Stimulated activated CD8-positive, alpha-beta memory T cell treated with anti-CD3 and anti-CD28 coated beads, Interleukin-12 subunit alpha, Interleukin-12 subunit beta, amount 100 ng/mL, for 4 hours (primary cell): ENCODE measurements around the gene HTR2C.
"Not testable (repeated sequence)": the region's sequence is repeated elsewhere in the genome, so short reads cannot be mapped to it uniquely, and the experiment has no call there.

Experiments used
- DNase-seq: peaks from one replicate; pipeline ENCODE4 v3.0.0-alpha.2; 2020; ENCODE audit warnings: low read depth

Gene HTR2C

GRCh38 chrX:114712466-114712865 lies 128.6 kb downstream of the HTR2C start:
- DNase-seq = no peak

DNA sequence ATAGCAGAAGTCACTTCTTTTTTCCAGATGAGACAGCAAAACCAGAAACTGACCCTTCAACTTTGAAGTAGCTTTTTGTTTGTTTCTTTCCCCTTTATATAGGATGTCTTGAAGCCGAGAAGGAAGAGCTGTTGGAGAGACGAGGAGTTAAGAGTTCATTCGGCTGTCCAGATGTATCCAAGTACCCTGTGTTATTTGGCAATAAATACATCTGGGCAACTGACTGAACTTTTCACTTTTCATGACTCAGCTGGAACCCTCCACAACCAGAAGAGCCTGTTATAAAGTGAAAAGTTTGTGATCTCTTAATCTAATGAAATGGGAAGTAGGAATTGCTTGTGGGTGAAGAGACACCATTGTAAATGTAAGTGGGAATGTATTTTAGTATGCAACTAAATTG lies 131.2 kb downstream of the HTR2C start:
- no peak for DNase-seq

GRCh38 chrX:114717921-114718320 lies 134.0 kb downstream of the HTR2C start:
- no peak for DNase-seq

- no peak for DNase-seq
Measured at GRCh38 chrX:114766541-114766940, 182.7 kb downstream of the HTR2C start.

DNA sequence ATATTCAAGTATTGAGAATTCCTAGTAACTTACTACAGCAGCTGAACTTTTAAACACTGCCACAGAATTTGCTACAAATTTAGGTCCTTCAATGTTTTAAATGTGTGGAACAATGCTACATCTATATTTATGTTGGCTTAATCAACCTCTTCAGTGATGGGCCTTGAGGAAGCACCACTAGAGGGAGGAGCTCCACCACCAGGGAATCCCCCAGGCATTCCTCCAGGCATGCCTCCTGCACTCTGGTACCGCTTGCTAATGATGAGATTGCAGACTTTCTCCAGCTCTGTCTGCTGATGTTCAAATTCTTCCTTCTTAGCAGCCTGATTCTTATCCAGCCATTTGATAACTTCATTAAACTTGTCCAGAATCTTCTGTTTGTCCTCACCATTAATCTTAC lies 190.8 kb downstream of the HTR2C start:
- no peak for DNase-seq

GRCh38 chrX:114782925-114783324 lies 199.0 kb downstream of the HTR2C start:
- DNase-seq = no peak

GRCh38 chrX:114787061-114787460 lies 203.2 kb downstream of the HTR2C start:
- DNase-seq = no peak

GRCh38 chrX:114797494-114797893 lies 213.6 kb downstream of the HTR2C start:
- no peak for DNase-seq

DNA sequence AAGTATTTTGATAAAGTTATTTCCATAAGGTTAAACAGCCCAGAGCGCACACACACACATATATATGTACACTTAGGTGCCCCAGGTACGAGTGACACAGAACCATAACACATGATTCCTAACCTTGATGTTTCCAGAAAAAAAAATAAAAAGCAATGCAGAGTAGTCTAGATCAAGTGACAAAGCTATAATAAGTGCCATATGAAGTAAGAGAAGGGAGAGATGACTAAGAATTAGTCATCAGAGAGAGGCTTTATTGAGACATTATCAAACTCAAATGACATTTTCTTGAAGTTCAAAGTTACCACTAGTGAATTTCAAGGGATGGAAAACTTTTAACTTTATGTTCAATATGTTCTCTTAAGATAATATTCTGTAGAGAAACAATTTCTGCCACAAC lies 215.0 kb downstream of the HTR2C start:
- DNase-seq = no peak

- DNase-seq = no peak
Measured at GRCh38 chrX:114800719-114801118, 216.8 kb downstream of the HTR2C start.

DNA sequence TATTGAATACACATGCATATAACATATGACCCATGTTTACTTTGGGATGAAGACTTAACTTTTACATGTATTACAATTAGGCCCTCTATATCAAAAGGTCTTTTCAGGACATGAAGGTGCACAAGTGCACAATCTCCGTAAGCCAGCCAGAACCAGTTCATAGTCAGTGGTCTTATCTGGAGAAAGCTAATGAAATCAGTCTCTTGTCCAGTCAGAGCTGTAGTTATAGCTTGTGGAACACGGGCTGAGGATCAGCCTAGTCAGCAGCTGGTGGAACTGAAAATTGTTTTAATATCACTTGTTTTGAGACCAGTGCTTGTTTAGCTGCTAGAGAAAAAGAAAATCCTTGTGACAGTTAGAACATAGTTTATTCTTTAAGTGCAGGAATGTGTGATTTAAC lies 235.6 kb downstream of the HTR2C start:
- no peak for DNase-seq

GRCh38 chrX:114841051-114841450 lies 257.2 kb downstream of the HTR2C start:
- no peak for DNase-seq

DNA sequence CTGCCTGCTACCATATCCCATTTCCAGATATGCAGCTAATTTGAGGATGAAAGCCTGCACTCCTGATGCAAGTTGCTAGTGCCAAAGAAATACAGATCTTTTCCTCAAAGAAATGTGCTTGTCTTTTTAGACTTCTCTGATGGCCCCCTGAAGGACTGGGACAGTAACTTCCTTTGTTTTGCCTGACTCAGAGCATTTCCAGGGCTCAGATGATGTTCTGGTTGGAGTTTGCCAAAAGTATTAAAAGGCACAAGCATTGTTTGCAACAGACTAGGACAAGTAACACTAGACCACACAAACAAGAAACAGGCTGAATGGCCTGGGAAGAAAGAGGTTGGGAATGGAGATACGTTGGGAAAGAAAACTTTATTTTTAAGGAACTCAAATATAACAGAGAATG lies 258.3 kb downstream of the HTR2C start:
- DNase-seq = no peak

DNA sequence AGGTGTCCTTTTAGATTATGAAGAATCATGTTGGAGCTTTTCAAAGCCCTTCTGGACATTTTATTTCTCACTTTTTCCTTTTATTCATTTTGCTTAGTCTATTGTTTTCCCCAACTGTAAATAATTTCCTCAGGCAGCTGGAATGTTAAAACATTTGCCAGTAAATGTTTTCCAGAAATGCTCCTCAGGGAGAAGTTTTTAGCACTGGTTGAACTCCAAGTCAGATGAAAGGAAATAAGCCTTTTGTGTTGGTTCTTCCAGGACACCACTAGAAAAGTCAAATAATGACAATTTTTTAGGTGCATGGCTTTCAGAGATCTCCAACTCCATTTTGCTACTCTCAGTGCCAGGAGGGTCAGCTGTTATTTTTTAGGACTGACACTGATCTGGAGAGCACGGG lies 305.6 kb downstream of the HTR2C start:
- no peak for DNase-seq

- DNase-seq = no peak
Measured at GRCh38 chrX:114903618-114904017, 319.7 kb downstream of the HTR2C start.

DNA sequence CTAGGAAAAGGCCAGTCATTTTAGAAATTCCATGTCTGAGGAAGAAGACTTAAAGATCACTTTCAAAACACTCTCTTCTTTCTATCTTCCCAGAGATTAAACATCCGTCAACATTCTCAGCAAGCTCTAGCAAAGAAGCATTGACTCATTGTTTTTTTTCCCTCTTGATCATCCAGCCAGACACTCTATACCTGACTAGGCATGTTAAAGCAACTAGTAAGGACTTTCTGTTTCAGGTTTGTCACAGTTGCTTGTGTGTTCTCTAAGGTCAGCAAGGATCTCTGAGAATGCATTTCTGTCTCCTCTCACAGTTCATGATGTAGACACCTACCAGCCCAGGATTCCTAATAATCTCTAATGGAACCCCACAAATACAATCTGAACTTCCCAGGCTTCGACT lies 321.4 kb downstream of the HTR2C start:
- no peak for DNase-seq

GRCh38 chrX:114906984-114907510 lies 323.2 kb downstream of the HTR2C start:
- no peak for DNase-seq

- DNase-seq = no peak
Measured at GRCh38 chrX:114924423-114924822, 340.5 kb downstream of the HTR2C start.

DNA sequence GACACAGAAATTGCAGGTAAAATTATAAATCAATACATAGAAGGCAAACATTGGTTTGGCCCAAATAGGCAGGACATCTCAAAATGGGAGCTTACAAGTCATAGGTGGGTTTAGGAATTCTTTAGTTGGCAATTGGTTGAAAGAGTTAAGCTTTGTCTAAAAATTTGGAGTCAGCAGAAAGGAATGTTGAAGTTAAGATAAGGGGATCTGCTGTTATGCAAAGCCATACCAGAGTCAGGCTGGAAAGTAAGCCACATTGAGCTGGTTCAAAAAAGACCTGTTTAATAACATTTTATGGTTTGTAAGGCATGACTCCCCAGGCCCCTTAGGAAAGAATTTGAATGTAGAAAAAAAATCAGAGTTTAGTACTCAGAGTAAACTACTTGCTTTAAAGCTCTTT lies 341.0 kb downstream of the HTR2C start:
- no peak for DNase-seq

GRCh38 chrX:114930227-114930626 lies 346.3 kb downstream of the HTR2C start:
- no peak for DNase-seq

- DNase-seq = no peak
Measured at GRCh38 chrX:114932550-114932949, 348.7 kb downstream of the HTR2C start.

GRCh38 chrX:114933291-114933690 lies 349.4 kb downstream of the HTR2C start:
- not testable (repeated sequence) for DNase-seq

- DNase-seq = not testable (repeated sequence)
Measured at GRCh38 chrX:114937090-114937489, 353.2 kb downstream of the HTR2C start.

DNA sequence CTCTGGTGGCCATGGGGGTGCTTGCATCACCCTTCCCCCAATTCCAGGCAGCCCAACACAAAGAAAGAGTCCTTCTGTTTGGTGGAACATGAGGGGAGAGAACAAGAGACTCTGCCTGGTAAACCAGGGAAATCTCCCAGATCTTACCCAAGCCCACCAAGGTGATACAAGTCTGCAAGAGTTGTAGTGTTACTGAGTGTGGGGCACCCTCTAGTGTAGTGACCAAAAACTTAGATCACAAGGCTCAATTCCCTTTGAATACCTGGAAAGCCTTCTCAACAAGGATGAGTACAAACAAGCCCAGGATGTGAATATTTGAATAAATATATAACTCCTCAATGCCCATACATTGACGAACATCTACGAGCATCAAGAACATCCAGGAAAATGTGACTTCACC lies 368.8 kb downstream of the HTR2C start:
- DNase-seq = no peak
